AG04450 (cell line): ENCODE data around the gene STRA6. TPM values are rescaled to one million over a fixed set of nuclear protein-coding genes. Genes with fewer than 3 reads are reported as not detected.

Source experiments
- CTCF ChIA-PET: fragments of 300-600, 350-600 bp; formaldehyde crosslinking; extraction: SDS; loops from one replicate; lab custom pipeline; 2022; ENCODE audit warnings: antibody characterized with exemption, inconsistent platforms; lab: Charles Lee
- POLR2A ChIA-PET: fragments of 350-600 bp; formaldehyde crosslinking; extraction: SDS; loops from one replicate; lab custom pipeline; 2021; ENCODE audit warnings: antibody characterized with exemption, inconsistent platforms; lab: Yijun Ruan, JAX
- DNase-seq: peaks from one replicate; pipeline ENCODE4 v3.0.0-alpha.2; 2011; ENCODE audit warnings: low read depth, low spot score
- H3K27ac ChIP-seq: one replicate; pipeline ENCODE4 v1.5.1; 2012; ENCODE audit warnings: low read depth, low read length, control low read depth
- H3K27me3 ChIP-seq: one replicate; pipeline ENCODE4 v1.6.0; 2012; ENCODE audit warnings: low read length; ENCODE audit not compliant: control insufficient read depth, insufficient read depth
- H3K4me3 ChIP-seq: 2 replicates; pipeline ENCODE4 v1.5.1; 2011; ENCODE audit warnings: mild to moderate bottlenecking, low read depth, low read length, control low read depth
- H3K9me3 ChIP-seq: 2 replicates; pipeline ENCODE4 v1.5.1; 2012; ENCODE audit warnings: low read length; ENCODE audit not compliant: control insufficient read depth, insufficient read depth
- polyA plus RNA-seq: library from polyadenylated mRNA; depleted of rRNA; stranded (reverse); fragments of >200 nt; gene quantifications from 2 replicates; pipeline ENCODE4 v1.2.3, GENCODE V29; 2011
- TF ChIP-seq, protein P1 (sequence below): IDR thresholded peaks from 2 replicates; pipeline ENCODE4 v1.5.1; 2011; ENCODE audit warnings: low read depth, low read length, control low read depth, inconsistent platforms

STRA6 gene
- polyA plus RNA-seq, 1 experiment: 0.12 TPM

DNA sequence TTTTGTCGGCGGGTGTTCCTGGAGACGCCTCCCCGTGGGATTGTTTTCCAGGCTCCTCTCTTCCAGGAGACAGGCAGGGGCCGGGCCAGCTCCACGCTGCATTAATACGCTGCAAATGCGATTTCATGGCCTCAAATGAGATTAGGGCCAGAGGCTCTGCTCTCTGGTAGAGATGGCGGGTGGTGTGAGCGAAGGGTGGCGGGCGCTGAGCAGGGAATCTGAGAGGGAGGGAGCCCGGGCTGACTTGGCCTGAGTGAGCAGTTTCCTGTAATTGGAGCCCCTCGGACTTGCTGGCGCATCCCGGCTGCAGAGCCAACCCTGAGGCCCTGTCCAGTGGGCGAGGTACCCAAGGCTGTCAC, 26.1 kb upstream of the STRA6 start:
- Histone ChIP-seq H3K27ac (no peak overlapping the region), H3K9me3 (no peaks in the 10 kb centered on the region), H3K27me3 (peaks cover 48% of the 10 kb centered on the region), H3K4me3 (no peak overlapping the region)
- TF ChIP-seq, protein P1, sequence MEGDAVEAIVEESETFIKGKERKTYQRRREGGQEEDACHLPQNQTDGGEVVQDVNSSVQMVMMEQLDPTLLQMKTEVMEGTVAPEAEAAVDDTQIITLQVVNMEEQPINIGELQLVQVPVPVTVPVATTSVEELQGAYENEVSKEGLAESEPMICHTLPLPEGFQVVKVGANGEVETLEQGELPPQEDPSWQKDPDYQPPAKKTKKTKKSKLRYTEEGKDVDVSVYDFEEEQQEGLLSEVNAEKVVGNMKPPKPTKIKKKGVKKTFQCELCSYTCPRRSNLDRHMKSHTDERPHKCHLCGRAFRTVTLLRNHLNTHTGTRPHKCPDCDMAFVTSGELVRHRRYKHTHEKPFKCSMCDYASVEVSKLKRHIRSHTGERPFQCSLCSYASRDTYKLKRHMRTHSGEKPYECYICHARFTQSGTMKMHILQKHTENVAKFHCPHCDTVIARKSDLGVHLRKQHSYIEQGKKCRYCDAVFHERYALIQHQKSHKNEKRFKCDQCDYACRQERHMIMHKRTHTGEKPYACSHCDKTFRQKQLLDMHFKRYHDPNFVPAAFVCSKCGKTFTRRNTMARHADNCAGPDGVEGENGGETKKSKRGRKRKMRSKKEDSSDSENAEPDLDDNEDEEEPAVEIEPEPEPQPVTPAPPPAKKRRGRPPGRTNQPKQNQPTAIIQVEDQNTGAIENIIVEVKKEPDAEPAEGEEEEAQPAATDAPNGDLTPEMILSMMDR: no peak
- DNase-seq: no peak
- ChIA-PET POLR2A (no interaction called here), CTCF (no interaction called here)

DNA sequence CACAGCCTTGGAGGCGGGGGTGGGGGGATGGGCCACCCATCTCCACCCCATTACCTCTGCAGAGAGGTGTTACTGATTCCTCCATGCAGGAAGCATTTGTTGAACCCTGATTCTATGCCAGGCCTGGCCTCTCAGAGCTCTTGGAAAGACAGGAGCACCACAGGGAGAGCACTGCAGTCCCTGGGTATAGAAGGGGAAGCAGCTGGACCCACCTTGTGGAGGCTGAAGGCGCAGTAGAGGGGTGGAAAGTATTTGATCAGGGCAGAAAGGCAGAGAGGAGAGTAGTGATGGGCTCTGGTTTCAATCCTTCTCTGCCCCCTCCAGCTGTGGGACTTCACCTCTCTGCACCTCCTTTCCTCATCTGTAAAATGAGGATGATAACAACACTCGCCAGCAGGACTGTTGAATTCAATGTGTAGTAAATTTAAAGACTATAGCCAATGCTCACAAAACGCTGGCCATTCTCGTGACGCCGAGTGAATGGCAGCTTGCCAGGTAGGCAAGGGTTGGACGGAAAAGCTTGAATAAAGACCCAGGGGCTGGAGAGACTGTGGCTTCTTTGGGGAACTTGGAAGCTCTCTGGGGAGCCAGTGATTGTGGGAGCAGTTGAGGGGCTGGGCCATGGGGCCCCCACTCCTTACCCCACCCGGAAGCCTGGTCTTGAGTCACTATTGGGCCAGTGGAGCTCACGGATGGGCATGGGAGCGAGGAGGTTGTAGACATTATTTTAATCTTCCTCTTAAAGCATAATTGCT, 25.6 kb upstream of the STRA6 start:
- POLR2A ChIA-PET: no interaction called here
- Histone ChIP-seq H3K27ac (no peak overlapping the region), H3K4me3 (no peak overlapping the region), H3K27me3 (peaks cover 51% of the 10 kb centered on the region), H3K9me3 (no peaks in the 10 kb centered on the region)
- CTCF ChIA-PET: interaction anchor here (0.5 kb wide), 1 partner anchor 263 kb away, joined by 4 read pairs; no protein-coding TSS in a partner anchor
- DNase-seq: no peak
- TF ChIP-seq, protein P1: no peak

DNA sequence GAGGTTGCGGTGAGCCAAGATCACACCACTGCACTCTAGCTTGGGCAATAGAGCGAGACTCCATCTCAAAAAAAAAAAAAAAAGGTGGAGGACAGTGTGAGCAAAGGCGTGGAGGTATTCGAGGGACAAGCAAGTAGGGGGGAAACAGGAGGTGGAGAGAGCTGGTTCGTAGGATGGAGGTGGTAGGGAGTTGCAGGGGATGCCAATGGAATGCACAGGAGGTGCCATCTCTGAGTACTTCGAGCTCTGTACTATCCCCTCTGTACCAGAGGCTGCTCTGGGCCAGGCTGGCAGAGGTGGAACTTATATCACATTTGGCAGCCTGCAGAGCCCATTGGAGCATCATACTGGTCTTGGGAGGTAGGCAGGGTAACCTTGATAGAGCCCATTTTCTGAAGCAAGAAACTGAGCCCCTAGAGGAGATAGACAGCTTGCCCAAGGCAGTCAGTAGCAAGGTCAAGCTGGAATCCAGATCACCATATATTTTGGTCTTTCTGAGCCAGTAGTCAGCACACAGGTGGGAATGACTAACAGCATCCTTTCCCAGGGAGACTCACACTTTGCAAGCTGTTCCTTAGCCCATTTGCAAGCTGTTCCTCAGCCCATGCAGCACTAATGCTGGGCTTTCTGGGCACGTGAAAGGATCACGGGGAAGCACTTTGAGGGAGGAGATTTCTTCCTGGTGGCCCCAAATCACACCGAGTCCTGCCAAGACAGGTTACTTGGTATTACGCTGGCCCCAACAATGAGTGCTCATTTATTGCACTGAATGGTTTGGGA, 24.4 kb upstream of the STRA6 start:
- Histone ChIP-seq H3K4me3 (no peak overlapping the region), H3K9me3 (no peaks in the 10 kb centered on the region), H3K27ac (no peak overlapping the region), H3K27me3 (peaks cover 59% of the 10 kb centered on the region)
- DNase-seq: no peak
- ChIA-PET CTCF (interaction anchor here (0.6 to 0.7 kb wide), 2 partner anchors 80 to 822 kb away, joined by 4 to 6 read pairs; no protein-coding TSS in a partner anchor), POLR2A (no interaction called here)
- TF ChIP-seq, protein P1: no peak

DNA sequence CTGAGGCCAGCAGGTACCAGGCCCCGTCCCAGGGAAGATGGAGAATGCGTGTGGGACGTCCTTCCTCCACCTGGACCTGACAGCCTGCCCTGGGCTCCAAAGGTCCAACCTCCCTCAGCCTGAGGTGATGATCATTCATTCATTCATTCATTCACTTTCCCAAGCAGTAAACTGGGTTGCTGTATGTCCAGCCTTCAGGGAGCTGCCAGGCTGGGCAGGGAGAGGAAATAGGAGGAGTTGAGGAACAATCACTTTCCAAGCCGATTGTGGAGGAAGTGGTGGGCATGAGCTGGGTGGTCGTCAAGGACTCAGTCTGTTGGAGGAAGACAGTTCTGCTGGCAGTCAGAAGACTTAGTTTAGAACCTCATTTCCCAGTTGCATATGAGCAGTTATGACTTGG, 23.3 kb upstream of the STRA6 start:
- H3K27me3 ChIP-seq: peaks cover 63% of the 10 kb centered on the region
- no peak overlapping the region for H3K4me3 ChIP-seq
- TF ChIP-seq, protein P1: no peak
- H3K9me3 ChIP-seq: no peaks in the 10 kb centered on the region
- POLR2A ChIA-PET: no interaction called here
- CTCF ChIA-PET: no interaction called here
- no peak overlapping the region for H3K27ac ChIP-seq
- DNase-seq: no peak
